Ishikawa (cell line): ENCODE measurements around the gene PTPRM.

Experiments
- CEBPB ChIP-seq: IDR thresholded peaks from 2 replicates; pipeline ENCODE4 v1.6.1; 2012
- EGR1 ChIP-seq: IDR thresholded peaks from 2 replicates; pipeline ENCODE4 v1.6.1; 2012
- MAX ChIP-seq: IDR thresholded peaks from 2 replicates; pipeline ENCODE4 v1.6.1; 2012
- RAD21 ChIP-seq: IDR thresholded peaks from 2 replicates; pipeline ENCODE4 v1.6.1; 2012; ENCODE audit warnings: low read depth
- REST ChIP-seq: IDR thresholded peaks from 2 replicates; pipeline ENCODE4 v1.6.1; 2012; ENCODE audit warnings: low read depth, mild to moderate bottlenecking
- TAF1 ChIP-seq: IDR thresholded peaks from 2 replicates; pipeline ENCODE4 v1.6.1; 2012; ENCODE audit warnings: low read depth, mild to moderate bottlenecking

- no peak for TF ChIP-seq TAF1
- TF ChIP-seq MAX, result no peak
- TF ChIP-seq RAD21, result no peak
- TF ChIP-seq EGR1, result no peak
- TF ChIP-seq CEBPB, result no peak
- TF ChIP-seq REST, result no peak
These were observed 379.7 kb downstream of the PTPRM start for GRCh38 chr18:7946734-7947377.
